Measurements from ENCODE around the gene OVCA2.

DNA sequence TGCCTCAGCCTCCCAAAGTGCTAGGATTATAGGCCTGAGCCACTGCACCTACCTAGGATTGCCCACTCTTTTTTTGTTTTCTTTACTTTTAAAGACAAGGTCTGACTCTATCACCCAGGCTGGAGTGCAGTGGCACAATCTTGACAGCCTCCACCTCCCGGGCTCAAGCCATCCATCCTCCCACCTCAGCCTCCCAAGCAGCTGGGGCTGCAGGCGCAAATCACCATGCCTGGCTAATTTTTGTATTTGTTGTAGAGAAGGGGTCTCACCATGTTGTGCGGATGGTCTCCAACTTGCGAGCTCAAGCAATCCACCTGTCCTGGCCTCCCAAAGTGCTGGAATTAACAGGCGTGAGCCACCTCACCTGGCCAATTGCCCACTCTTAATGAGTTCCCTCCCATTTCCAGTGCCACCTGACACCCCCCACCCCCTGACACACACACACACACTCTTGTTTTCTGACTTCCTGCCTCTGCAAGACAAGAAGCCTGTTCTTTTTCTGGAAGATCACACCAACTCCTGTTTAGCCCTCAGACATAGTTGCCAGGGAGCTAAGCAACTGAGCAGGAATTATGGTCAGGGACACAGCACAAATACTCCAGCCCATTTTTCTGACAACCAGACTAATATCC is 2.6 kb downstream of the OVCA2 start:
- TF ChIP-seq EZH2 (IDR thresholded peaks at IDR 0.05; ENCODE audit: insufficient read depth, poor library complexity, severe bottlenecking) (no peak), EZH2phosphoT487 (IDR thresholded peaks at IDR 0.05; ENCODE audit: insufficient read depth, low read depth) (no peak)

All from GM23248 (cell line).